ENCODE measurements around the gene TMEM30A. TPM values are rescaled to one million over a fixed set of nuclear protein-coding genes. Genes with fewer than 3 reads are reported as not detected.

TMEM30A gene
- total RNA-seq, 4 donors from 2014 or later, result 87.6 to 102 (median 91.9) TPM

DNA sequence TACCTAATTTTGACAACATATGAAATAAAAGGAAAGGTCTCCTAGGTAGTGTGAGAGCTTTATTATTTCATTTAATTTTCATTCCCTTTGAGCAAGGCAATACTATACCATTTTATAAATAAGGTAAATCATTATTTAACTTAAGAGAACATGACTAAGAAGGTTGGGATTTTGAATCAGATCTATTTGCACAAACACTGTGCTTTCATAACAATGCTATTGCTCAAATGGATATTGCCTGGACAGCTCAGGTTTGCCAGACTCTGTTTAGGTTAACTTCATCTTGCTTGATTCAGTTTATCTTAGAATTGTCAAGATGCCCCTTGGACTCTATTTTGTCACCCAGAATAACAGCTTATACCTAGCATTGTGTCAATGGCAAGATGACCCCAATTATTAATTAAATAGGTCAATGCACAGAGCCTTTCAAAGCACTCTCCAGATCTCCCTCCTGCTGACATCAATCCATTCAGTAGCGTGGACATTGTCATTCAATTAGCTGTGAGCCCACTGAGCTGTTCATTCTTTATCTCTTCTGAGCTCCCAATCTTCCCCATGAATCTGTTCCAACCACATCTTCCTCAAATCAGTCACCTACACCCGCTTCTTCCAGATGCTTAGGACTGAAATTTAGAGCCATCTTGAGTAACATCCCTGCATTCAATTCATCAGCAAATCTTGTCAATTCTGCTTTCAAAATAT is 42.1 kb upstream of the TMEM30A start:
- DNase-seq (ENCODE audit: extremely low spot score), result no peak
- Histone ChIP-seq H3K36me3 (no peaks in the 10 kb centered on the region), H3K27ac (replicated peaks in 1 of 4) (no peak overlapping the region), H3K4me3 (no peak overlapping the region), H3K9me3 (no peaks in the 10 kb centered on the region), H3K4me1 (no peaks in the 10 kb centered on the region), H3K27me3 (no peaks in the 10 kb centered on the region)
- intact Hi-C loops (cut with DNase I), result no loop called here
- WGBS, result 73% methylated on average over 2 of the region's 2 CpGs
- TF ChIP-seq, protein P1, sequence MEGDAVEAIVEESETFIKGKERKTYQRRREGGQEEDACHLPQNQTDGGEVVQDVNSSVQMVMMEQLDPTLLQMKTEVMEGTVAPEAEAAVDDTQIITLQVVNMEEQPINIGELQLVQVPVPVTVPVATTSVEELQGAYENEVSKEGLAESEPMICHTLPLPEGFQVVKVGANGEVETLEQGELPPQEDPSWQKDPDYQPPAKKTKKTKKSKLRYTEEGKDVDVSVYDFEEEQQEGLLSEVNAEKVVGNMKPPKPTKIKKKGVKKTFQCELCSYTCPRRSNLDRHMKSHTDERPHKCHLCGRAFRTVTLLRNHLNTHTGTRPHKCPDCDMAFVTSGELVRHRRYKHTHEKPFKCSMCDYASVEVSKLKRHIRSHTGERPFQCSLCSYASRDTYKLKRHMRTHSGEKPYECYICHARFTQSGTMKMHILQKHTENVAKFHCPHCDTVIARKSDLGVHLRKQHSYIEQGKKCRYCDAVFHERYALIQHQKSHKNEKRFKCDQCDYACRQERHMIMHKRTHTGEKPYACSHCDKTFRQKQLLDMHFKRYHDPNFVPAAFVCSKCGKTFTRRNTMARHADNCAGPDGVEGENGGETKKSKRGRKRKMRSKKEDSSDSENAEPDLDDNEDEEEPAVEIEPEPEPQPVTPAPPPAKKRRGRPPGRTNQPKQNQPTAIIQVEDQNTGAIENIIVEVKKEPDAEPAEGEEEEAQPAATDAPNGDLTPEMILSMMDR (IDR thresholded peaks at IDR 0.05), result no peak
- TF ChIP-seq EP300 (IDR thresholded peaks at IDR 0.05), result no peak
- TF ChIP-seq POLR2A (IDR thresholded peaks at IDR 0.05; ENCODE audit: low read depth), result no peak
- no peak for TF ChIP-seq POLR2AphosphoS5 (IDR thresholded peaks at IDR 0.05)

DNA sequence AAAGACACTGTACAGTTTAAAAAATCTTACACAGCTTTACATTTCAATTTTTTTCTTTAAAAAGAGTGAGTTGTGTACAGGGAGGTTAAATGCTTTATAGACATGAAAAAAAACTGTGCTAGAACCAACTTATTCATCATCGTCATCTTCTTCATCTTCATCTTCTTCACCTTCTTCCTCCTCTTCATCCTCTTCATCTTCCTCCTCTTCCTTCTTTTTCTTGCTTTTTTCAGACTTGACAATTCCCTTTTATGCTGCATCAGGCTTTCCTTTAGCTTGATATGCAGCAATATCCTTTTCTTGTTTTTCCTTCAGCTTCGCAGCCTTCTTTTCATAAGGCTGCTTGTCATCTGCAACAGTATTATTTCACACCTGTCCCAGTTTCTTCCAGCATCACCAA is 34.3 kb upstream of the TMEM30A start:
- TF ChIP-seq POLR2A (IDR thresholded peaks at IDR 0.05; ENCODE audit: low read depth) (no peak), EP300 (IDR thresholded peaks at IDR 0.05) (no peak), POLR2AphosphoS5 (IDR thresholded peaks at IDR 0.05) (no peak)
- TF ChIP-seq, protein P1 (IDR thresholded peaks at IDR 0.05), result no peak
- no peak for DNase-seq (ENCODE audit: extremely low spot score)
- H3K27ac ChIP-seq (replicated peaks in 1 of 4), result no peak overlapping the region
- H3K9me3 ChIP-seq, result no peaks in the 10 kb centered on the region
- WGBS, result 66% methylated on average over 2 of the region's 2 CpGs
- intact Hi-C loops (cut with DNase I), result no loop called here
- peaks cover 11 to 21% (median 19%) of the 10 kb centered on the region in 4 donors for H3K4me1 ChIP-seq
- H3K27me3 ChIP-seq, result no peaks in the 10 kb centered on the region
- no peak overlapping the region for H3K4me3 ChIP-seq
- H3K36me3 ChIP-seq, result peaks cover 0 to 11% (median 3%) of the 10 kb centered on the region in 4 donors

DNA sequence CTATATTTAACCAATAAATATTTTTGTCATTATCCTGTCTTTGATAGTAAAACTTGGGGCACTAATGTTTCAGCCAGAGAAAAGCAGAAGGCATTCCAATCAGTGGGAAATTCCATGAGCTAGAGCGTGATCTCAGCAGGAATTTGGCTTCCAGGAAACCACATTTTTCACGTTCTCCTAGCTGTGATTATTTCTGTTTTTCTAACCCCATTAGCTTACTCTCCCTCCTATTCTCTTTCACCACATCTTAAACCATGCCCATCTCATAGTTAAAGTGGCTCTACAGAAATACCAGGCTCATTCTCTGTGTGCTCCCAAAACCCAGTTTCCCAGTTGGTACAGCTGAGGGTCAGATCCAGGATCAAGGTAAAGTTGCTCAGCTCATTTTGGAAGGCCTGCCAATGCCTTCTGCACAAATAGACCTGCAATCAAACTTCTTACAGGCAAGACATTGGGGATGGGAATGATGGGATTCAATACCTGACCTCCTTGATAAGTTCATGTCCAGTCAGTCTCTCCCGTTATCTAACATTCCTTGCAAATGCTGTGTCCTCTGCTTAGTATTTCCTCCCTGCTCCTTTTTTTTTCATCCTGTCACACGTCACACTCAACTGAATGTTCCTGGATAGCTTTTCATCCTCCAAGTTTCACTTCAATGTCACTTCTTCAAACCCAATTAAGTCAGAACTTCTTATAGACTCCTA is 33.1 kb upstream of the TMEM30A start:
- WGBS, result 47% methylated on average over 4 of the region's 4 CpGs
- H3K27ac ChIP-seq (replicated peaks in 1 of 4), result peak overlapping the region; percentile 11 to 48 (median 32)
- H3K4me3 ChIP-seq, result no peak overlapping the region

DNA sequence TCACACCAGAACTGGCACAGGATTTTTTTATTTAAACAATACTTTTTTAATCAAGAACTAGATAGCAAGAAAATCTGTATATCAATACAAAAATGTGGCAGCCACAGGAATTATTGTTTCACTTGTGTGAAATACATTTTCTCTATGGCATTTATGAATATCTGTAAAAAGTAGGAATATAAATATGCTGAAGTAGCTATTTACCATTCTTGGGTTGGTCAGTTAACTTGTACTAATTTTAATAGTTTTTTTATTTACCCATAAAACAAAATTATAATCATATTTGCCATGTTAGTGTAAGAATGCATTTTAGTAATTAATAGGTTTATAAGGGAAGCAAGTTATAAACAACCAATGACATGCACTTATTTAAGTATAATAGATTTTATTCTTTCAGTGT is 31.4 kb upstream of the TMEM30A start:
- H3K4me3 ChIP-seq, result no peak overlapping the region
- intact Hi-C loops (cut with DNase I), result no loop called here
- H3K27ac ChIP-seq (replicated peaks in 1 of 4), result no peak overlapping the region
- peaks cover 0 to 31% (median 8%) of the 10 kb centered on the region in 4 donors for H3K36me3 ChIP-seq
- no peaks in the 10 kb centered on the region for H3K9me3 ChIP-seq
- H3K4me1 ChIP-seq, result peaks cover 11 to 21% (median 19%) of the 10 kb centered on the region in 4 donors
- no peak for DNase-seq (ENCODE audit: extremely low spot score)
- no peaks in the 10 kb centered on the region for H3K27me3 ChIP-seq
- TF ChIP-seq POLR2AphosphoS5 (IDR thresholded peaks at IDR 0.05) (no peak), EP300 (IDR thresholded peaks at IDR 0.05) (no peak), POLR2A (IDR thresholded peaks at IDR 0.05; ENCODE audit: low read depth) (no peak)
- TF ChIP-seq, protein P1 (IDR thresholded peaks at IDR 0.05), result no peak

More for the DNA sequence above, 33.1 kb upstream of the TMEM30A start:
- intact Hi-C loops (cut with DNase I), result no loop called here
- no peak for DNase-seq (ENCODE audit: extremely low spot score)
- no peak for TF ChIP-seq POLR2A (IDR thresholded peaks at IDR 0.05; ENCODE audit: low read depth)
- TF ChIP-seq, protein P1 (IDR thresholded peaks at IDR 0.05), result no peak
- no peak for TF ChIP-seq POLR2AphosphoS5 (IDR thresholded peaks at IDR 0.05)
- no peak for TF ChIP-seq EP300 (IDR thresholded peaks at IDR 0.05)
- H3K9me3 ChIP-seq, result no peaks in the 10 kb centered on the region
- H3K36me3 ChIP-seq, result peaks cover 0 to 23% (median 3%) of the 10 kb centered on the region in 4 donors
- peaks cover 11 to 21% (median 19%) of the 10 kb centered on the region in 4 donors for H3K4me1 ChIP-seq
- no peaks in the 10 kb centered on the region for H3K27me3 ChIP-seq
